Endometrium (tissue), 2 donors: ENCODE results near the gene GRID1.

Source experiments
- FAIRE-seq: peaks from 2 replicates; lab custom pipeline; 2012; peaks lifted over from hg19 to GRCh38; lab: Jason Lieb, UNC
- donor health status: control.
- donor health status: control.

GRID1 gene

DNA sequence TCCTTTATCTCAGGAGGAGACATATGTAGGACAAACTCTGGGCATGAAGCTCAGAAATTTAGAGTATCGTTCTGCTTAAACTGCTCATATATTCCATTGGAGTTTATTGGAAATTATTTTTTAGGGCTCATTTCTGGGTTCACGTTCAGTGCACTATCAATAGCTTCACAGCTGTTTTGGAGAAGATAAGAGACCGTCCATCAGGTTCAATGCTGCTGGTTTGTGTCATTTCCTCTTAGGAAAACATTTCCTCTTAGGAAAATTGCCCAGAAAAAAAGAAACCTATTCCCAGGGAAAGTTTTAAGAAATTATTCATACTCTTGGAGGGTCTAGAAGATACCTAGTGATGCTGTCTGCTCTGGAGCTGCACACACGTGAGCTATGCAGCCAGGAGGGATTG, 691.7 kb downstream of the GRID1 start:
- FAIRE-seq: no peak

DNA sequence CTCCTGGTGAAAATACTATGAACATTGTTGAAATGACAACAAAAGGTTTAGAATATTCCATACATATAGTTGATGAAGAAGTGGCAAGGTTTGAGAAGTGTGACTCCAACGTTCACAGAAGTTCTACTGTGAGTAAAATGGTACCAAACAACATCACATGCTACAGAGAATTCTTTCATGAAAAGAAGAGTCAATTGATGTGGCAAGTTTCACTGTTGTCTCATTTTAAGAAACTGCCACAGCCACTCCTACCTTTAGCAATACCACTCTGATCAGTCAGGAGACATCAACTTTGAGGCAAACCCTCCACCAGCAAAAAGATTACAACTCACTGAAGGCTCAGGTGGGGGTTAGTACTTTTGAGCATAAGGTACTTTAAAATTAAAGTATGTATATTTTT, 693.3 kb downstream of the GRID1 start:
- no peak for FAIRE-seq

DNA sequence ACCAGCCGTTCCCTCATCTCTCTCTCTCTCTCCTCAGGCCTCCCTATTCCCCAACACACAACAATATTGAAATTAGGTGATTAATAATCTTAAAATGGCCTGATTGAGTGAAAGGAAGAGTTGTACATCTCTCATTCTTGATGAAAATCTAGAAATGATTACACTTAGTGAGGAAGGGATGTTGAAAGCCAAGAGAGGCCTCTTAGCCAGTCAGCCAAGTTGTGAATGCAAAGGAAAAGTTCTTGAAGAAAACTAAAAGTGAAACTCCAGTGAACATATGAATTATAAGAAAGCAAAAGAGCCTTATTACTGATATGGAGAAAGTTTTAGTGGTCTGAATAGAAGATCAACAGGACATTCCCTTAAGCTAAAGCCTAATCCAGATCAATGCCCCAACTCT, 695.1 kb downstream of the GRID1 start:
- no peak for FAIRE-seq

DNA sequence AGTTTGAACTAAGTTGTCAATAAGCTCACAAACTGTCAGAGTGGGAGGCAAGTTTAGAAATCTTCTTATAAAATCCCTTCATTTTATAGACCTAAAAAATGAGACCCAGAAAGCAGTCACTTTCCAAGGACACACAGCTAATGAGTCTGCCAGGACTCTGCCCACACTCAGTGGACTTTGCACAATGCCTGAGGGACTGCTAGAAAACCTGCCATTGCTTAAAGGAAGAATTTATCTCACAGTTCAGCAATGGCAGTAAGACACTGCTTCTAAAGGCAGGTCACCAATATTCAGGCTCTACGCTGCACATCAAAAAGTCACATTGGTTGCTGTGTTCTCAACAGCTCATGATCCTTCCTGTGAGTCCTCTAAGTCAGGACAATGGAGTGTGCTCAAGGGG, 698.1 kb downstream of the GRID1 start:
- FAIRE-seq: no peak

DNA sequence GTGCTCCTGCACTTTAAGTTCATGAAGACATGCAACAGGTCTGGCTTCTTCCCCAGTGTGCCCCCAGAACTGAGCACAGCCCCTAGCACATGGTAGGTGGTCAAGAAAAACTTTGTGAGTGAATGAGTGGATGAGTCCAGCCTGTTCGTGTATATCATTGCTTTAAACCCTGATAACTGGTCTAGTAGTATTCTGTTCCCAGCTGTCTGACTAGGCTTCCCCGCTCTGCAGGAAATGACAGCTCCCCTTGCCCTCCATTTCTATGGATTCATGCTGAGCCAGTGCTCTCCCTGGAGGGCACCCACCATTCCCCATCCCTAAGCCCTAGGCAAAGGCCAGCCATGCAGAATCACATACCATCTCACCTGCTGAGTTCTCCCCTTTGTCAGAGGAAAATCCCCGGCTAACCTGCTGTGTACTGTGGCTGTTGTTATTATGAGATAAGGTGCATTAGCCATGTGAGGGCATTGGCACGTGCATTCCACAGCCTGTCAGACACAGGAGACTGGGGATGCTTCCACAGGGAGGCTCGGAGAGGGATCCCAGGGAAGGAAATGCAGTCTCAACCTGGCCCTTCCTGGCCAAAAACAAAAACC, 698.9 kb downstream of the GRID1 start:
- no peak for FAIRE-seq

DNA sequence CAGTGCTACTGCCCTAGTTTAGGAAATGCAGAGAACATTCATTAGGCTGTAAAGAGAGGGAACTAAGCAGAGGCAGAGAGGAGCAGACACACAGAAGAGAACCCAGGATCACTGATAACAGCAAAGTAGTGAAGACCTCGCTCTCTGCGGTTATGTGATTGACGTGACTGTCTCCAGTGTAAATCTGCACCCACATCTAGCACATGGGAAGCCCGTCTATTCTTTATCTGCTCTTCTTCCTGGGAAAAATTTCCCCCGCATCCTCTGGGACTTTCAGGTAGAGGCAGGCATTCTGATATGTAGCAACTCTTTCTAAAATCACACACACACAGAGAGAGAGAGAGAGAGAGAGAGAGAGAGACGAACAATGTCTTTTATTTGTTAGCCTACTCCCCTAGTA, 699.6 kb downstream of the GRID1 start:
- no peak for FAIRE-seq

DNA sequence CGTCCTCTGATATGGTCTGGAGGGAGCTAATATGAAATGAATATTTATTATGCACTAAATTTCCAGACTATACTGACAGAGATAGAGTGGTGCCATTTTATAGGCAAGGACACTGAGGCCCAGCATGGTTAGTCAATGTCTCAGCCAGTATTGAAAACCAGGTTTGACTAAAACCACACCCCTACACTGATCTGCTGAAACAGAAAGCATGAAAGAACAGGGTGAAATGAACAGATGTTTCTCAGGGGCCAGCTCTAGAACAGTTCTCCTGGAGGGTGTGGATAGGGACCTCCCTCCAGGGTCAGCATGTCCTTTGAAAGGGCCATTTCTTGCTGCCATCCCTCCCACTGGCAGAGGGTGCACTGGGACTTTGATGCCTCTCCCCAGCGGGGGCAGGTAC, 700.5 kb downstream of the GRID1 start:
- FAIRE-seq: no peak

DNA sequence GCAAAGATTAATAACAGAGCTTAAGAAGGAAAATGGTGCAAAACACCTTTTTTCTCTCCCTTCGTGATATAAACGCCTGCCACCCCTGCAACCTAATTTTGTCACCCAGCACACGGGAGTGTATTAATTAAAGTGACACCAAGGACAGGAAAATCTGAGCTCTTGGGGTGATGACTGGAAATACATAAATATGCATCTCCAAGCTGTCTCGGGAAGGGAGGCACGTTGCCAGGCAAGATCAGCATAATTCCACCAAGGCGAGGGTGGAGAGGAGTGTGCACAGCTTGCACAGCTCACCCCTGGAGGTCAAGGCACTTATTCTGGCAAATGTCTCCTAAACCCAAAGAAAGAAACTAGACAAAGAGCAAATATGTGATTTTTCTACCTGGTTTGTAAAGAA, 700.9 kb downstream of the GRID1 start:
- no peak for FAIRE-seq

DNA sequence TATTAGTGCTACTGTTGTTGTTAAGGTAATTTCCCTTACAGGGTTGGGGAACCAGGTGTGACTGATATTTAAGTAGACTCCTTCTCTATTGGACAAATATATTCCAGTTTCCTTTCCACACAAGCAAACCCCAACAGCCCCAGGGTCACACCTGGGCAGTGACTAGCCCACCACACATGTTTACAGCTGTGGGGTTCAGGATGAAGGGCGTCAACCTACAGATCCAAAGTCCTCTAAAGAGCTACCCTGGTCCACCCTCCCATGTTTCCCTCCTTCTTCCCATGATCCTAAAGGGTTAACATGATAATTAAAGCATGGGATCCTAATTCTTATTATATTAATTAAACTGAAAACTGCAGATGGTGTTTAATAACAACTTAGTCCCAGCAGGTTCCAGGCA, 701.5 kb downstream of the GRID1 start:
- no peak for FAIRE-seq

DNA sequence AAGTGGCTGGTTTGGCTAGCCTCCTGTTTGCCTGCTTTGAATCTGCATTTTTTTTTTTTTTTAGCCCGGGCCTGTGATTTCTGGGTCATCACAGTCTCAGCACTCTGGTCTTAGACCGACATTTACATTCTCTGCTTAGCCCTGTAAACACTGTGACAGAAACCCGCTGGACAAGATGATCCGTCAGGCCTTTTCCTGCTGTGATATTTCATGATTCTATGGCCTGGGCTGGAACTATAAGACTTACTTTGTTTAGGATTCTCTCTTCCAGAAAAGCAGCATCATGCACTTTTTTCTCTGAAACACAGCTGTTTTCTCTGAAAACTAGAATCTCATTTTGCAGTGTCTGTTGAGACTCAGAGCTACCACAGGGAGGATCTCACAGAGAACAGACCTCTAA, 705.5 kb downstream of the GRID1 start:
- no peak for FAIRE-seq

DNA sequence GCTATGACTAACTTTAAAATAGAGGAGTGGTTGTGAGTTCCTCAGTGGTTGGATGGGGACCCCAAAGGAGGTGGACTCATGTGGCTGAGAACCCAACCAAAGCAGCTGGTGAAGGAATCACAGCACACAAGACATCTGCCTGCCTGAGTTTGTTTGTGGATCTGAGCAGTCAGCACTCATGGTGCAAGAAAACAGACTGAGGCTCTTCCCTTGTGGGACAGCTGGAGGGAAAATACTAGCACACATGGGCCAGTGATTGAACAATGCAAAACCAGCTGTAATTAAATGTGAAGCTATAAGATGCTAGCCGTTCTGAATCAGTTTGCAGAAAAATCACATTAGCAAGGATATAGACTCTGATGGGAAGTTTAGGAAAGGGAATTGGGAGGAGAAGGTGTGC, 707.3 kb downstream of the GRID1 start:
- no peak for FAIRE-seq

DNA sequence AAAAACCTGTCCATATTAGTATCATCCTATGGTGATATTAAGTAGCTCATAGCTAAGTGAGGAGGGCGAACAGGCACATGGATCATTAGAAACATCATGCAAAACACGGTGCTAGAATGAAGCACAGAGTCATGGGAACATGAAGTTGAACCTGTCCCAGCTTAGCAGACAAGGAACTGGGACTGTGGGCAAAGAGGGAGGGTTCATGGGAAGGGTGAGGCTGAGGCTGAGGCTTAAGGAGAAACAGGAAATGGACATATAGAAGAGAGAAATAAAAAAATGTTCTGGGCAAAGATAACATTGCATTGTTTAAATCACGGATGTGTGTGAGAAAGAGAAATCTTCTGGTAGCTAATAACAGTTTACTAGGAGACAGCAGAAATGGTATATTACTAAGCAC, 708.1 kb downstream of the GRID1 start:
- no peak for FAIRE-seq

DNA sequence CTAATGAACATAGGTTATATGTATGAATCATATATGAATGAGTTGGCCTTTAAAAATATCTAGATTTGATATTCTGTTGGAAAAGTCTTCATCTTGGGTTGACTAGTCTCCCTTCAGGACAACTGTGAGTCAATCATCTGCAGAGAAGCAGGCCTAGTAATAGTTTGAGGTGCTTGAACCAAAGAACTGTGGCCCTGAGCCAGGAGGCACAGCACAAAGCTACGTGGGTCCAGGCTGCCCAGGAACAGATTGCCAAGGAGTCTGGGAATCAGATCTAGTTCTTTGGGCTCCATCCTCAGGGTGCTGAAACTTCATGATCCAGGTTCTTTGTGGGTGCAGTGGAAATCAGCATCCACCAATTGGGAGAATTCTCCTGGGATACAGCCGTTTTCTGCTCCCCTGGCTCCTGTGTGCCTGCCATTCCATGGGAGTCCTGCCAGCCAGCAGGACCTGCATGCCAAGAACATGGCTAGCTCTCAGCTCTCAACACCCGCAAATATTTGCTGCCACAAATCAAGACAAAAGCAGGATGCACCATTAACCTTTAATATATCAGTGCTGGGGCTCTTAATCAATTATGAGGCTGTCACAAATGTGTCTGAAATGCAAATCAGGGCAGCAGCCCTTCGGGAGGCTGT, 709.0 kb downstream of the GRID1 start:
- FAIRE-seq: no peak

DNA sequence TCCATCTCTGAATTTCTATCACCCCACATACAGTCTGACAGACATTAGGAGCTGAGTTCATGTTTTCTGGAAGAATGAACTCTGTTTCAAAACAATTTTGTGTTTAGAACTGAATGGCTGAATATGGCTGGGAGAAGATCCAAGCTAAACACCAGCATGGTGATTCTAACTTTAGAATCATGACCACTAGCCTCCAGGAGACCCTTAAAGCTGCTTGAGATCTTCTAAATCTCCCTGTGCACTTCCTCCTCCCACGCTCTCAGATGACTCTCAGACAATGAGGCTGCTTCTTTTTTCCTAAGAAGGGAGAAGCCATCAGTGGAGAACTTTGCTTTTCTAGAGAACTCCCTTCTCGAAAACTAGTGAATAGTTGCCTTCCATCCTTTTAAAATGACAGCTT, 711.2 kb downstream of the GRID1 start:
- FAIRE-seq: no peak

DNA sequence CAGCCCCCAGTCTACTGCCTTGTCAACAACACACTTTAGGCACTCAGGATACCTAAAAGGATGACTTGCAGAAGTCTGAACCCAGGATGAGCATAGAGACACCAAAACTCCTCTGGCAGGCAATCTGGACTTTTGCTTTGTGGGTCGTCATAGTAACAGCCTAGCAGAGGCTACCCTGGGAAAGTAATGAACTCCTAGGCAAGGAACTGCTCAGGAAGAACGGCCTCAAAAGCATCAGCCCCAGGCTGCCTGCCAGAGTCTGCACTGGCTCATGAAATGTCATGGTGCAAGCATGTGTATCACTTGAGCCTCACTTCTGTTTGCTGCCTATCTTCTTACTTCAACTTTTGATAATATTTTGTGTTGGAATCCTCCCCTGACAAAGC, 715.1 kb downstream of the GRID1 start:
- no peak for FAIRE-seq

DNA sequence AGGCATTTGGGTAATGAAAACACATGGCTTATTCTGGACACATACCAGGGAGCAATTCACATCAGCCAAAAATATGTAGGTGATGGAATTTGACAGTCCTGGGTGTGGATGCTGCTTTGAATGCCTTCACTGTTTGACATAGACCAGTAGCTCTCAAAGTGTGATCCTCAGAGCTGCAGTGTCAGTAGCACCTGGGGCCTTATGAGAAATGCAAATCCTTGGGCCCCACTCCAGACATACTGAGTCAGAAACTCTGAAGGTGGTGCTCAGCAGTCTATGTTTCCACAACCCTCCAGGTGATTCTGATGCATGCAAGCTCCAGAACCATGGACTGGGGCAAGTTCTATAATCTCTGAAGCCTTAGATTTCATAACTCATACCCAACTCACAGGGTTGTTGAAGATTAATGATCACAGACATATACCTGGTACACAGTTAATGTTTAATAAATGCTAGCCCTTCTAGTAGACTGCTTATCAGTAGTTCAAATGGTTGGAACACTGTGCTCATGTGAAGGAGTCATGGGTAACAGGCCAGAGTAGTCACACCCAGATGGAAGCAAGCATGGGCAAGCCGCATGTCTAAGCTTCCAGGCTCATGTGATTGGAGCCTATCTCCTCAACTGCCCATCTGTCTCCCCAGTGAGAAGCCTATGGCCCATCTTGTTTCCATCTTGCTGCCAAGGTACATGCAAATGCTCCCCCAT, 715.7 kb downstream of the GRID1 start:
- no peak for FAIRE-seq

DNA sequence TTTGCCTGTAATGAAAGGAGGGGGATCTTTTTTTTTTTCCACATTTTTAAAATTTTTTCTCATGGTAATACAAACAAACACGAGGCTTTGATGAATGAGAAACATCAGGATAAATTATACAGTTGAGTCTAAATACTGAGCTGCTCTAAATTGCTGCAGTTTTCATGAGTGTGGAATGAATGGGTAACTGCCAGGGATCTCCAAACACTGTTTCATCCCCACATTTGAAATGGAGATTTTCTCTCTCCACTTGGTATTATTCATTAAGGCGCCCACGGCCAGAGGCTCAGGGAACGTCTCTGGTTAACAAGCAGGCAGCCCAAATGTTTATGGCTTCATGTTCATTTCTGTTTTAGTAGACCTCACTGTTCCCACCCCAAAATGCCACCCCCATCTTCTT, 717.1 kb downstream of the GRID1 start:
- FAIRE-seq: no peak

DNA sequence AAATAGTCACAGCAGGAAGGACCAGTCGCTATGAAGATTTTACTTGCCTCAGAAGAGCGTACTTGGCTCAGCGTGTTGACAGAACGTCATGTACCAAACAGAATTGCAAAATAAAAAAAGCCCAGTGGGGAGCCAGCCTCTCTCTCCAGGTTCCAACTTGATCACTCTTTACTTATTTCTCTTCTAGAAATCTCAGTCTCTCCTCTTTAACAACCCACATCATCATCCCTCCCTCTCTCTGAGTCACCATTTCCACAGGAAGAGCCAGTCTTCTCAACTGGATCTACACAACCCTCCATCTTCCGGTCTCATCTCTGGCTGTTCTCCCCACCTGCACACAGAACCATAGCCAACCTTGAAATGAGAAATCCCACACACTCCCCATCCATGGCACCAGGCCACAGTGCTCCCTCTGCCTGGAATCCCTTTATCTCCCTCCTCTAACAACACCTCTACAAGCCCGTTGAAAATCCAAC, 718.3 kb downstream of the GRID1 start:
- FAIRE-seq: no peak

DNA sequence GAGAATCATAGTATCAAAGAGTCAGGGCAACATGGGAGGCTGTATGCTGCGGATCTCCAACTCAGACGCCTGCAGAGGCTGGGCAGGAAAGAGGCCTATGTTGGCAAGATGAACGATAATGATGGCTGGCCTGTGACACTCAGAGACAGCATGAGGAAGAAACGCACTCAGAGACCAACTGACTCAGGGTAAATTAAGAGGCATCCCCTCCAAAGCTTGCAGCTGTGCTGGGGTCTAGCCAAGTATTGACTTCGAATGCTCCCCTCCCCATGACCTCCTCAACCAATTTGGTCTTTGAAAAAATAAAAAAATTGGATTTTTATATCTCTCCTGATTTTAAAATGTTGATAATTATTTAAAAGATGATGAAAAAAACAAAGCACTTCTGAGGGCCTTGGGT, 718.9 kb downstream of the GRID1 start:
- no peak for FAIRE-seq

DNA sequence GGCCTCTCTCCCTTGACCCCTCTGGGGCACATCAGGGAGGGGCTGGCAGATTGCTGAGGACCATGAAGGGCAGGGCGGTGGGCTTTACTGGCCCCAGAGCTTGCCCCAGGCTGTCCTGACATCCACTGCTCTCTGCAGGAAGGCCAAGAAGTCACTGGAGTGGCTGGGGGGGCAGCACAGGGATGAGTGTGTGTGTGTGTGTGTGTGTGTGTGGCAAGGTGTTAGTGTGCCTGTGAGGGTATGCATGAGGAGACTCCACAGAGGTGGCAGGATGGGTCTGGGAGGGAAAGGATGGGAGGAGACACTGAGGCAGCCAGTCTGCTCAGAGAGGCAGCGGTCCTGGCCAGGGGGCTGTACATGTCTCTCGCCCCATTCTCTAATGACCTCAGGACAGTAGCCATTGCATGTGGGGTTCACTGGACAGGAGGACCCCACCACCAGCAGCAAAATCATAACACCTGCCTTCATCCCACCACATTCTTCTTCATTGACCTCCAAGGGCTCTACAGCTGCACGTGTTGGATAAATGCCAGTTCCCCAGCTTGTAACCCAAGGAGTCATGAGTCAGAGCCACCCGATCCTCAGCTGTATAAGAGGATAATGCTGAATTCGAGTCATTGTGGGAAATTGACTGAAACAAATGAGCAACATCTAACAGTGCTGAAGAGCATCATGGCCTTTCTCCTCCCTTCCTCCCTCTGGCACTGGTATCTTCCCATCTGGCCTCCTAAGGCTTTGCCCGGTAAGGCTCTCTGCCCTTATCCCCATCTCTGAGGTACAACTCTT, 720.5 kb downstream of the GRID1 start:
- no peak for FAIRE-seq

DNA sequence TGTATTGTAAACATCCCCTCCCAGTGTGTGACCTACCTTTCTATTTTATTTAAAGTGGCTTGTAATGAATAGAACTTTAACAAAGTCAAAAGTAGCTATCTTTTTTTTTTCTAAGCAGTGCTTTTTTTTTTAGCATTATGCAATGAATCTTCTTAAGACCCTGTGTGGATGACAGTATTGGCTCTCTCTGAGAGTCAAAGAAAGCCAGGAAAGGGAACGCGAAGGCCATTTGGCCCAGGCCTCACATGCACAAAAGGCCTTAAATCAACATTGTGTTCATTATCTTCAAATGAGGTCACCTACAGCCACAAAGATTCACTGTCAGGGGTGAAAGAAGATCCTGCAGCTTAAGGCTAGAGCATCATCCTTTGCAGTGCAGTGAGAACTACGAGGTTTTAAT, 721.5 kb downstream of the GRID1 start:
- no peak for FAIRE-seq

DNA sequence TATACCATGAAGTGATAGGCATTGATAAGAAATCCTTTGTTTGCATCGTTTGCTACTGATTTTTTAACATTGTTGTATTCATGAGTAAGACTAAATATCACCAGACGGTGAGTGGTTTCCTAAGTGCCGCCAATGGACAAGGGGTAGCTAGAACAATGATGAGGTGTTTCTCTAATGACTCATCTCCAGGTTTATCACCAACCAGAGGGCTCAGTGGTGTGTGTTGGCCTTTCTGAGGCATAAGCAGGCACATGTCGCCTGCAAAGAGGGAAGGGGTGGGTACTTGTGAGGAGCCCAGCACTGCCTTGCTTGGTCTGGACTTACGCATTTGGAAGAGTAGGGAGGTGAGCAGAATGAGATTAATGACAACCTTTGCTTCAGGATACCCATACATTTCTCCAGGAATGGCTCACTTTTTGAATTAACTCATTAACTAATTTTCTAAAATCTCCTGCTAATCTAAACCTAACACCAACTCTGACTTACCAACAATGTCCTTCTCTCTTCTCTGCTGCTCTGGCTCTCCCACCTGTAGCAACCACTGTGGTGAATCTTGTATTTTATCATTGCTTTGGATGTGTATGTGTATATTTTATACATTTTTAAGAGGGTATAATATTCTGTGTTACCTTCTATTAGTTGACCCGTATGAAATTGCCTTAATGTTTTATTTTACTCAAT, 722.6 kb downstream of the GRID1 start:
- FAIRE-seq: no peak
